SIG-M5 (cell line): ENCODE measurements around the gene GOLGA8N.
"Not testable (repeated sequence)": the region's sequence is repeated elsewhere in the genome, so short reads cannot be mapped to it uniquely, and the experiment has no call there.

Experiments
- DNase-seq: peaks from one replicate; lab custom pipeline; 2025; lab: John Stamatoyannopoulos, UW

The GOLGA8N gene

DNA sequence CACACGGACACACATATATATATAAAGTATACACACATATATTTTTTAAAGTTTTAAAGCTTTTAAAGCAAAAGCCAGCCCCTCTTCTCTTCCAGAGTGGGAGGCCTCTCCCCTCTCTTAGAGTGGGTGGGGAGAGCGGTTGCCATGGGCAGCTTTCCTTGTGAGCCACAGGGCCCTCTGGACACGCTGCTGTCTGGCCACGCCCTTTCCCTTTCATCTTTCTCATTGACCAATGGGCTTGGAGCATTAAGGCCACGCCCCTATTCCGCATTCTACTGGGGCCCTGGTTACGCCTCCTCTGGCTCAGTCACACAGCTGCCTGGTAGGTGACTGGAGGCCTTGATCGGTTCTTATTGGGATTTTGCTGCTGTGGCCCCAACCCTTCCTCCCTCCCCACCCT lies at the start of gene GOLGA8N:
Gene GOLGA8N (plus strand): TSS at position 306 of the 400 bp plus-strand sequence.
- not testable (repeated sequence) for DNase-seq

DNA sequence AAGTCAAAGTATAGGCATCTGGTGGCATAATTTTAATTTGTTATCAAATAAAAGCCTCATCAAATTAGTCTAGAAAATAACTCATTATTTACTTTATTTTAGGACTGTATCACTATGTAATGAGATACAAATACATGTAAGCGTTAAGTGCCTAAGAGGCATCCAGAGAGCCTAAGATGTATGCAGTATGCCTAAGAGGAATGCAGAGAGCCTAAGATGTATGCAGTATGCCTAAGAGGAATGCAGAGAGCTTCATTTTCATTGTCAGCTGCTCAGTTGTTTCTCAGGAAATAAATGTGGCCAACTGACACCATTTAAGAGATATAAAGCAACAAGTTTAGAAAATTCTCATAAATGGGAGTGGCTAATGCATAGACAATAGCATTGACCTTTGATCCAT lies 49.8 kb upstream of the GOLGA8N start:
- not testable (repeated sequence) for DNase-seq

DNA sequence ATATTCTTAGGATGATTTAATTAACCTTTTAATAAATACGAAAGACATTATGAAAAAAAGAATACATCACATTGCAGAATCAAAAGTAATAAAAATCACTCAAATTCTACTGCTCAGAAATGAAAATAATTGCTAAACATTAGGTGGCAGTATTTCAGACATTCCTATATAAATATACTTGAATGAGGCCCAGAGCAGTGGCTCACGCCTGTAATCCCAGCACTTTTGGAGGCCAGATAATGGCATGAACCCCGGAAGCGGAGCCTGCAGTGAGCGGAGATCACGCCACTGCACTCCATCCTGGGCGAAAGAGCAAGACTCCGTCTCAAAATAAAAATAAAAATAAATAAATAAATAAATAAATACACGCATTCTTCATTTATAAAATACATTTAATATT lies 48.1 kb upstream of the GOLGA8N start:
- DNase-seq = not testable (repeated sequence)

DNA sequence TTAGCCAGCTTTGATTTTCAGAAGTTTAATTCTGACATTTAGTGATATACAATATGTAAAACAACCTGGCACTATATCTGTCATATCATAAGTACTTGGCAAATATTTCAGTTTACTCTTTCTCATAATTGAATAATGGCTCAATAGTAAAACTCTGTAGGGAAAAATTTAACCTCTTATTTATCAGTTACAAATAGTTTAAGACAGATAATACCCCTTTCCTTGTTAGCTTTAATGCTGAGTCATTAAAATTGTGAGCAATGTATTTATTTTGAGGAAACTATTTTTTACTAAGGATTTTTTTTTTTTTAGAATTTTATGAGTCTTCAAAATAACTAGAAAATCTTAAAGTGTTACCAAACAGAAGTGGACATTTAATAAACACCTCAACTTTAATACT lies 38.7 kb upstream of the GOLGA8N start:
- not testable (repeated sequence) for DNase-seq

DNA sequence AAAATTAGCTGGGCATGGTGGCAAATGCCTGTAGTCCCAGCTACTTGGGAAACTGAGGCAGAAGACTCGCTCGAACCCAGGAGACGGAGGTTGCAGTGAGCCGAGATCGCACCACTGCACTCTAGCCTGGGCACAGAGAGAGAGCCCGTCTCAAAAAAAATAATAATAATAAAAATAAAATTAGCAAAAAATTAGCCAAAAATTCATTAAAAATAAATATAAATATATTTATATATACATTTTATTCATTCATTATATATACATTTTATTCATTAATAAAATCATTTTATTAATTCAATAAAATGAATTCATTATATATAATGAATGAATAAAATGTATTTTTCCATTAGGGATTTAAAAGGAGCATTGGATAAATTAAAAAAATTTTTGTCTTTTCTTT lies 31.1 kb upstream of the GOLGA8N start:
- not testable (repeated sequence) for DNase-seq

DNA sequence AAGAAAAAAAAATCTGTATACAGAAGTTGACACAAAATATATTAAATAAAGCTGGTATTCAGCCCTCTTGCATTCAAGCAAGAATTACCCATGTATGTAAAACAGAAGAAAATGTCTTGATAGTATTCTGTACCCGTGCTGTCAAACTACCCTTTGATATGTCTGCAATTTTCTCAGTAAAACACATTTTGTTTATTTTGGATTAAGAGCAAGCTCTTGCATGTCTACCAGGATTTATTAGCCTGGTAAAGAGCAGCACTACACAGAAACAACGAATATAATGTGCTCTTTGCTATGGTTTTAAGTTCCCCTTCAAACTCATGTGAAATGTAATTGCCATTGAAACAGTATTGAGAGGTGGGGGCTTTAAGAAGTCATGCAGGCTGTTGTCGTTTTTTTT lies 24.3 kb upstream of the GOLGA8N start:
- DNase-seq = not testable (repeated sequence)

DNA sequence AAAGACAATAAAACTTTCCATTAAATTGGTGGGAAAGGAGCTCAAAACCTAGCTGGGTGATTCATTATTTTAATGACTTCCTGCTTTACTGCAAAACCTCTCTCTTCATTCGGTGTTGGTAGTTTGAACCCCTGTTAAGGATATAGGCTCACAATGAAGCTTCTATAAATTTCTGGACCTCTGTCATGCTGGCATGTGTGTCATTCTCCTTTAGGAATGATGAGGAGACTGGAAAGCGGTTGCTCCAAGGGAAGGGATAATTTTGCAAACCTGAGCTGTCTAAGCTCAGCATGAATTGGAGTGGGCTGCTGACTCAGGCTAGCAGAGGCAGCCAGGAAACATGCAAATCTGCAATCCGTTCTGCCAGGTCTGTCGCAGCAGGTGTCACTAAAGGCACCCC lies 14.8 kb upstream of the GOLGA8N start:
- not testable (repeated sequence) for DNase-seq

DNA sequence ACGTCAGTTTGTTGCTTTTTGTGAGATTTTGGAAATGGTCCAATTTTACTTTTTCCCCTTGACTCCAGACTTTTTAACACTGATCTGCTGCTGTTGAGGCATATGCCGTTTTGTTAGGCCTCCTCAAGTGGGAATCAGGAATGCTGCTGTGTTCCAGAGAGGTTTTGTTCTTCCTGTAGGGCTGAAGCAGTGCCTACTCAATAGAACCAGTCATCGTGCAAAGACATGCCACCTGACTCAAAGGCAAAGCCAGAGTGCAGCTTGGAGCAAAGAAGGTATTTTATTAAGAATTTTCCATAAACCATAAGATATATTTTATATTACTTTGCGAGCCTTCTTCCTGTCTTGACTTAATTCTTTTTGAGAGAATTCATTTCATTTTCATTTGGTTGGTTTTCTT lies 7.4 kb upstream of the GOLGA8N start:
- not testable (repeated sequence) for DNase-seq

DNA sequence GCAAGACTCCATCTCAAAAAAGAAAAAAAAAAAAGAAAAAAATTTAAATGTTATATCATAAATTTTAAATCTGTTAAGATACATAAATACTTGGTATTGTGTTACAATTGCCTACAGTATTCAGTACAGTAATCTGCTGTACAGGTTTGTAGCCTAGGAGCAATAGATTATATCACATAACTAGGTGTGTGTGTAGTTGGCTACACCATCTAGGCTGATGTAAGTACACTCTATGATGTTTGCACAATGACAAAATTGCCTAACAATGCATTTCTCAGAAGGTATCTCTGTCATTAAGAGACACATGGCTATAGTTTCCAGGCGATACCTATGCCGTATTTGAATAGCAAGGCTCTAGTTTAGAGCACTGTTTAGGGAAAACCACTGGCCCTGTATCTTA lies 16.3 kb downstream of the GOLGA8N start:
- not testable (repeated sequence) for DNase-seq

DNA sequence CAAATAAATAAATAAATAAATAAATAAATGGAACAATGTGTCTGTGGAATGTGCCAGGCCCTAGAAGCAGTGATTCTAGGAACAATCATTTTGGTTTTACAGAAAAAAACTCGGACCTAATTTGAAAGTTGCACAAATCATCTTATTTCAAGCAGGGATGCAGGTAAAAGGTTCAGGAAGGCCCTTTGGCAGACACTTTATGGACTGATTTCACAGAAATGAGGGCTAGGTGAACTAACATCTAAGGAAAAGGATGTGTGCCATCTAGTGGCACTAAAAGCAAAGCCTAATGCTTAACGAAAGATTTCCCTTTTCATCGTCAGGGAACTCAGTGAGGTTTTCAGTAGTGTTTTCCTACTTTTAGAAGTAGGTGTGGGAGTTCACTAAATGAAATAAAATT lies 17.5 kb downstream of the GOLGA8N start:
- not testable (repeated sequence) for DNase-seq

DNA sequence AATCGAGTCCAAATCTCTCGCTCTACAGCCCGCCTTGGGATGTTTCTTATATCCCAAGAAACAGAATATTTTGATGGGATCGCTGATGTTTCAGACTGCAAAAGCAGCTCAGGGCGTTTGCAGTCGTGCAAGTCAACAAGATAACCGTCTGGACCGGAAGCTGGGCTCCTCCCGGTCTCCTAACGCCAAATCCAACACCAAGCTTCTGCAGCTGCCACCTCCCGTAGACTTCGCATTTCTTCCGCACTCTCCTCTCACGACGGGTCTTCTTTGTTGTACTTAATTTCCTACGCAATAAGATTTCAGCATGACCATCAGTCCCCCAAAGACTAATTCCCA lies 21.4 kb downstream of the GOLGA8N start:
- DNase-seq = not testable (repeated sequence)

DNA sequence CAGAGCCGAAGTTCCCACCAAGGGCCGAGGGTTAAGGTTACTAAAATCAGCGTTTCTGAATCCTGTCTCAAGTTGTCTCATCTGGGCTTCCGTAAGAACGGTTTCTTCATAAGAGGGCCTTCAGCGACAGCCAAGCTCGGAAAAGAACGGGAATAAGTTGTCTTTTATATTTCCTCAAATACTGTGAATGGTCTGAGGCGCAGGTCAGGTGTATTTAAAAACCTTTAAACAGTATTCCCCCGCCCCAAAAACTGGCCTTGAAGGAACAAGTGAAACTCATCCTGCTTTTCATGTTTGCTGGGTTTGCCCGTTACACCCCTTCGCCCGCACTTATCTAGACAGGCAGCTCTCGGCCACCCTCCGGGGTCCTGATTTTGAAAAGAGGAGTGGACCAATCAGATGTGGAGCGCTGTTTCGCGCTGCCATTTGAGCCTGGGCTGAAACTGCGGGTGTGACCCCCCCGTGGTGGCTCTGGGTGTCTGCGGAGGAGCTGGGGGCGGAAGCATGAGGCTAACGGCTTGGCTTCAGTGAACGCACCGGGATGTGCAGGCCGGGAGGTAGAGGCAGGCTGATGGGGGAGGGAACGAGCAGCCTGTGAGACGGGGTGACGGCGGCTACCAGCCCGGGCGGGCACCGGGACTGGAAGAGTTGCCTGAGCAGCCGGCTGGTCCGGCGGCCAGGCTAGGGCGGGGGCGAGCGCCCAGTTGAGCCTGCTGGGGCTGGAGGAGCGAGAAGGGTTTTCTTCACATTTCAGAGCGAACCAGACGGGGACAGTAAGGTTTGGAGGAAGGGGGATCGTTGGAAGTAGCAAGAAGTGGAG lies 22.0 kb downstream of the GOLGA8N start, which contains the start of gene ARHGAP11A:
Gene ARHGAP11A (plus strand): TSS at position 454 of the 820 bp plus-strand sequence. CDS start 708 bp downstream, outside the sequence.
- not testable (repeated sequence) for DNase-seq

DNA sequence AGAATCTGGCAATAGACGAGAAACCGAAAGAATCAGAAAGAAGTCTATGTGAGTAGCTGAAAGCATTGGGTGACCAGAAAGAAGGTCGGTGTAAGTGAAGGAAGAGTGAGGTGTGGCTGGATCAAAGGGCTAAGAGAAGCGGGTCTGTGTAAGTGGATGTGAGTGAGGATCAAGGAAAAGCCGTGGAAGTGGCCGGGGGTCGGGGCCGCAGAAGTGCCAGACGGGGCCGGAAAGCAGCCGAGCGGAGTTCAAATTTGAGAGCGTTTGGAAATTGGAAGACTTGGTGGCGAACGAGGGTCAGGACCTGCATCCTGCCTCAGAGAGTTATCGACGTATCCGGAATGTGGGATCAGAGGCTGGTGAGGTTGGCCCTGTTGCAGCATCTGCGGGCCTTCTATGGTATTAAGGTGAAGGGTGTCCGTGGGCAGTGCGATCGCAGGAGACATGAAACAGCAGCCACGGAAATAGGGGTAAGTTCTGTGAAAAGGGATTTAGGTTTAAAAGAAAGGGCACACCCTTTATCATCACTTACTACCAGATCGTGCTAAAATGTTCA lies 22.7 kb downstream of the GOLGA8N start:
- not testable (repeated sequence) for DNase-seq

DNA sequence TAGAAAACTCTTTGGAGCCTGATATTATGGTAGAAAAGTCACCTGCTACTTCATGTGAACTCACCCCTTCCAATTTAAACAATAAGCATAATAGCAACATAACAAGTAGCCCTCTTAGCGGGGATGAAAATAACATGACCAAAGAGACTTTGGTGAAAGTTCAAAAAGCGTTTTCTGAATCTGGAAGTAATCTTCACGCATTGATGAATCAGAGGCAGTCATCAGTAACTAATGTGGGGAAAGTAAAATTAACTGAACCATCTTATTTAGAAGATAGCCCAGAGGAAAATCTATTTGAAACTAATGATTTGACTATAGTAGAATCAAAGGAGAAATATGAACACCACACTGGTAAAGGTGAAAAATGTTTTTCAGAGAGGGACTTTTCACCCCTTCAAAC lies 43.2 kb downstream of the GOLGA8N start:
- no peak for DNase-seq

DNA sequence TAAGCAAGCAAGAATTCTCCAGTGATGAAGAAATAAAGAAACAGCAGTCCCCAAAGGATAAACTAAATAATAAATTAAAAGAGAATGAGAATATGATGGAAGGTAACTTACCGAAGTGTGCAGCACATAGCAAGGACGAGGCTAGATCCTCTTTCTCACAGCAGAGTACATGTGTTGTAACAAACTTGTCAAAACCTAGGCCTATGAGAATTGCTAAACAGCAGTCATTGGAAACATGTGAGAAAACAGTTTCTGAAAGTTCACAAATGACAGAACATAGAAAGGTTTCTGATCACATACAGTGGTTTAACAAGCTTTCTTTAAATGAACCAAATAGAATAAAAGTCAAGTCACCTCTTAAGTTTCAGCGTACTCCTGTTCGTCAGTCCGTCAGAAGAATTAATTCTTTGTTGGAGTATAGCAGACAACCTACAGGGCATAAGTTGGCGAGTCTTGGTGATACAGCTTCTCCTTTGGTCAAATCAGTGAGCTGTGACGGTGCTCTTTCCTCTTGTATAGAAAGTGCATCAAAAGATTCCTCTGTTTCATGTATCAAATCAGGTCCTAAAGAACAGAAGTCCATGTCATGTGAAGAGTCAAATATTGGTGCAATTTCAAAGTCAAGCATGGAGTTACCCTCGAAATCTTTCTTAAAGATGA lies 43.8 kb downstream of the GOLGA8N start:
- no peak for DNase-seq

DNA sequence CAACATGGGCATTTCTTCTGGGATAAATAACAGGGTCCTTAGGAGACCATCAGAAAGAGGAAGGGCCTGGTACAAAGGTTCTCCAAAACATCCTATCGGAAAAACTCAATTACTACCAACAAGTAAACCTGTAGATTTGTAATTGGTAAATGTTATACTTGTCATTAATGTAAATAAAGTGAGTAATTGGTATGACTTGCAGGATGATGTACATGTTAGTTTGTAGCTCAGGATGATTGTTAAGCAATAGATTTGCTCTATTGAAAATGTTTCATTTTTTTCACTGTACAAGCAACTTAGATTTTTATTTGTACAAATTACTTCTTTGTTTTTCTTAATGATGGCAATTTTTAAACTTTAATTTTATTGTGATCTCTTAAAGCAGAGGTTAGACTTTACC lies 44.4 kb downstream of the GOLGA8N start:
- DNase-seq = no peak

DNA sequence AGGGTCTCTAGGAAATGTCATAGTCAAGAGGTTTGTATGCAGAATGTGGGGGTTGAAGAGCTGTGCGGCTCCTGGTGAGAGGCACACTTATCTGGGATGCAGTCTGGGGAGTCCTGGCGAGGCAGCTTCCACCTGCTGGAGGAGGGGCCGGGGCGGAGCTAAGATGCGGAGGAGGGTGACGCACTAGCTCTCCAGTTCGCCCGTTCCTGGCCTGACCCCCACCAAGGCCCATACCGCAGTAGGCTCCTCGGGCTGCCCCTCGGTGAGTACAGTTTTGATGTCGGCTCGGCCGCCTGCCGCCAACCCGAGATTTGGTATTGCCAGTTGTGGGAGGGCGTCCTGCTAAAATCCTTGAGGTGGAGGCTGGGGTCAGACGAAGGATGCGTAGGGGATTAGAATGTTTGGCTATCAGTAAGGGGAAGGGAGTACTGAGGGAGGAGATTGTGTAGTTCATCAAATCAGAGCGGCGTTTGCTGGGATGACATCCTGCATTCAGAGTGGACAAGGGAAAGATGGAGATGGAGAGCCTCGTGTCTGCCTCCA lies 48.3 kb downstream of the GOLGA8N start, which contains the start of gene SCG5:
Gene SCG5 (plus strand): TSS at position 194 of the 543 bp plus-strand sequence. CDS start 1,883 bp downstream, outside the sequence.
- no peak for DNase-seq

DNA sequence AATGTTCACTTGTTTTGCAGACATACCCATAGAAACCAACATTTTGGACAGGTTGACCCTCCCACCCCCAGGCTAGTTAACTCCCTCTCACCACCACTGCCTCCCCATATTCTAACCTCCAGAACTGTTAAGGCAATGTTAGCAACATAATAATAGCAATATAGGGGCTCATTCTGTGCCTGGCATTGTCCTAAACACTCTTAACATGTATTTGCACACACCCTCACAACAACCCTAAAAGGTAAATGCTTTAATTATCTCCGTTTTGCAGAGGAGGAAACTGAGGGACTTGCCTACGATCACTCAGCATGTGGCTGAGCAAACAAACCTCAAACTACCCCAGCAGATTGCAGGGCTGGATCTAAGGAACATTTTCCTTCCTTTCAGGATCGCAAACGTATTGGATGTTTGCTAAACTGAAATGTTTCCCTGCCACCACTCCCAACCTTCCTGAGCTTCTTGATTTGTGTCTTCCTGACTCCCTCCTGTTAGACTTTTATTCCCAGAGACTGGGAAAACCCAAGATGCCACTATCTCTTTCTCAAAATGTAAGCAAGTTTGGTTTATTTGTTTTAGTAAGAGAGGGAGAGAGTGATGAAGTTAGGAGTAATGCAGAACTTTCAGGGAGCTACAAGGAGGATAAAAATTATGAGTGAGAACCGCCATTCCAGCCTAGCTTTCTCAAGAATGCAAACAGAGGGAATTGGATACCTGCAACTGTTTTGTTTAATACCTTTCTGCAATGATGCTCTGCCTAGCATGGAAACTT lies 49.6 kb downstream of the GOLGA8N start:
- no peak for DNase-seq

DNA sequence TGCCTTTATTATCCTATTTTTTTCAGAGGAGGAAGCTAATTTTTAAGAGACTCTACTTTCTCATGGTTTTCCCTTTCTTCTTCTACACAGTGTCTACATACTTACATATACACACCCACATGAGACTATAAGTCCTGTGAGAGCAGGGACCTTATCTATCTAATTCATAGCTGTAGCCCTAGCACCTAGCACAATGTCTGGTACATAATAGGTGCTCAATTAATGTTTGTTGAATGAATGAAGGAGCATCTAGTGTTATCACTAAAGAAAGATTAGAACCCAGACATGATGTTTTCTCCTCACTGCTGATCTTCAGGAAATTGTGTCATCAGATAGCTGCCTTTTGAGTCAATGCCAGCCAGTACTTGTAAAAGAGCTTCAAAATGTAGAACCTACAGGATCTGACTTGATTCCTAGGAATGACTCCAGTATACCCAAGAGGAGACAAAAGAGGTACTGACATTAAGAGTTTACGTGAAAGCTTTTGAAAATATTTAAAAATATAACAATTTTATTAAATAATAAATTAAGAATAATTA lies 50.7 kb downstream of the GOLGA8N start:
- no peak for DNase-seq

DNA sequence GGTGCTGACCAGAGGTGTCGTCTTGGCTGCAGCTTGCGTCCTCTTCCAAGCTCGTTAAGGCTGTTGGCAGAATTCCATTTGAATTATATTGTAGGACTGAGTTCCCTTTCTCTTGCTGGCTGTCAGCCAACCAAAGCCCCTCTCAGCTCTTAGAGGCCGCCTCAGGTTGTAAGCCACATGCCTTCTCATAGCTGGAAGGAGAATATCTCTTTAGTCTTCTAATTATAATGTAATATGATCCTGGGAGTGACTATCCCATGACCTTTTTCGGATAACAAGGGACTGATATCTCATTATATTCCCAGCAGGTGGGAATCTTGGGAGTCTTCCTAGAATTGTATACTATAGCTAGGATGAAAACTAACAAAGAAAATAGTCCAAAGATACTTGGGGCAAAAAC lies 53.0 kb downstream of the GOLGA8N start:
- DNase-seq = no peak

DNA sequence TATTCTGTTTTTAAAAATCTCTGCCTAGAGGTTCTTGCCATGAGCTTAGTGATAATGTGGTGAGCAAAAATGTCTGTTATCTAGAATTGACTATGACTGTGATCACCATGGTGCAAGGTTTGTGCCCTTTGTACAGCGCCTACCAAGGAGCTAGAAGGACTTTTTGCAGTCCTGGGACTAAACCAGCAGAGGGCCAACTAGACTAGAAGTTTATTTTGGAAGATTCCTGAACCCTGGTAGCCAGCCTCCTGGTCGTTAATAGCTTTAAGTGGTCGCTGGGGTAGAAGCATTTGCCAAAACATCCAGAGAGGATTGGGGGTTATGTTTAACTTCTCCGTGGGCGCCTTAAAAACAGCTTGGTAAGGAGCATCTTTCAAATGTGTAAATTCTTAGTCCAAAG lies 56.1 kb downstream of the GOLGA8N start:
- DNase-seq = no peak
